Measurements from ENCODE around the gene CSTF2.
"Not testable (repeated sequence)": the region's sequence is repeated elsewhere in the genome, so short reads cannot be mapped to it uniquely, and the experiment has no call there.

Gene CSTF2, protein sequence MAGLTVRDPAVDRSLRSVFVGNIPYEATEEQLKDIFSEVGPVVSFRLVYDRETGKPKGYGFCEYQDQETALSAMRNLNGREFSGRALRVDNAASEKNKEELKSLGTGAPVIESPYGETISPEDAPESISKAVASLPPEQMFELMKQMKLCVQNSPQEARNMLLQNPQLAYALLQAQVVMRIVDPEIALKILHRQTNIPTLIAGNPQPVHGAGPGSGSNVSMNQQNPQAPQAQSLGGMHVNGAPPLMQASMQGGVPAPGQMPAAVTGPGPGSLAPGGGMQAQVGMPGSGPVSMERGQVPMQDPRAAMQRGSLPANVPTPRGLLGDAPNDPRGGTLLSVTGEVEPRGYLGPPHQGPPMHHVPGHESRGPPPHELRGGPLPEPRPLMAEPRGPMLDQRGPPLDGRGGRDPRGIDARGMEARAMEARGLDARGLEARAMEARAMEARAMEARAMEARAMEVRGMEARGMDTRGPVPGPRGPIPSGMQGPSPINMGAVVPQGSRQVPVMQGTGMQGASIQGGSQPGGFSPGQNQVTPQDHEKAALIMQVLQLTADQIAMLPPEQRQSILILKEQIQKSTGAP

DNA sequence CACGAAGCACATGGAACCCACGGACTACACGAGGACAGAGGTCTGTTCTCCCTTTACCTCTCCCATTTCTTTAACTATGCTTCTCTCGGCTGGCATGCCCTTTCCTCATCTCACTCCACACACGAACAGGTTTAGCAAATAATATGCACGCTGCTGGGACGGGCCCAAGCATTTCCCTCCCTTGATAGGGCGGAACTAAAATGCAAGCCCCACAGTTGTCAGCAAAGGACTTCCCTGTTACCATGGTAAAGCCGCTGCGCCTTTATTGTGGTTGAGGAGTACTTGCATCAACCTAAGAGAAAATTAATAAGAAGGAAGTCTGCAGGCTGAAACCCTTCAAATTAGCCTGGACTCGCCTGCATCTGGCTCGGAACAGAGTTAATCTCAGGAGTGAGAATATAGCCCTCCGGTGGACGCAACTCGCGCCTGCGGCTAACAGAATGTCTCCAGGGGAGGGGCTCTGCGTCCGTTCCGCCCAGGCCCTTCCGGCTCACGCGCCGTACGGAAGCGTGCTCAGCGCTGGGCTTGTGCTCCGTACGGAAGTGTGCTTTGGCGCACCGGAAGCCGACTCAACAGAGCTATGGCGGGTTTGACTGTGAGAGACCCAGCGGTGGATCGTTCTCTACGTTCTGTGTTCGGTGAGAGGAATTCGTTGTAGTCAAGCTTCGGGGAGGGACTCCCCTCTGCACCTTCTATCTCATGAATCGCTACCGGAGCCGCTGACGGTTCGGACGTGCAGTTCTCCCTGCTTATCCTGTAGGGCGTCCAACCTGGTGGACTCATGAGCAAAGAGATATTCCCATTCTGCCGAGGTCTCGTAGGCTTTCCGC is at the start of gene CSTF2:
CSTF2 (plus strand) TSS at position 555 of the 830 bp plus-strand sequence; CDS start at position 581, 26 bp downstream.
- peak; percentile 75 for DNase-seq

DNA sequence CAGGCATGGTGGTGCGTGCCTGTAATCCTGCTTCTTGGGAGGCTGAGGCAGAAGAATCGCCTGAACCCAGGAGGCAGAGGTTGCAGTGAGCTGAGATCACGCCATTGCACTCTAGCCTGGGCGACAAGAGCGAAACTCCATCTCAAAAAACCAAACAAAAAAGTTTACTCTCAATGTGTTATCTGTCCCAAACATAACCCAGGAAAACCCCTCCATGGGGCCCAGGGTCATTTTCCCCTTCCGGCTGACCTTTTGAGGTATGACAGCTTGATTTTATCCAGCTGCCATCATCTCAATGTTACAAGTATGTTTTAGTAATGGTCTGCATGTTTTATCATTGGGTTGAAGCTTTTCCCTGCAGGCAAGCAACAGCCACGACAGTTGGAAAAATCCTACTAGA is 23.8 kb upstream of the CSTF2 start:
- not testable (repeated sequence) for DNase-seq

DNA sequence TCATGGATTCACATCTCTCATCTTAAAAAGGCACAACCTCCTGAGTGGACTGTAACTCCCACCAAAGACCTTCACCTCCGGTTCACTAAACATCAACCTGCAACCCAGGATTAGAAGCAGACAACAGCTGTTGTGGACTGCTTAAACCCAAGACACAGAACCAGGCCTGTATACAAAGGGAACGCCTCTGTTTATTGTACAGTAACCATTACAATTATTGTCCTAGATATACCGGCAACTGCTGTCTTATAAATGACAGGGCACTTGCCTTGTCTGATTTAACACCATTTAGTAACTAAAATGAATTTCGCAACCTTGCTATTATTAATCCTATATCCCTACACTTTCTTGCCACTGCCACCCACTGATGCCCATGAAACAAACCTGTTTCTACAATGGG is 22.8 kb upstream of the CSTF2 start:
- DNase-seq, result no peak

DNA sequence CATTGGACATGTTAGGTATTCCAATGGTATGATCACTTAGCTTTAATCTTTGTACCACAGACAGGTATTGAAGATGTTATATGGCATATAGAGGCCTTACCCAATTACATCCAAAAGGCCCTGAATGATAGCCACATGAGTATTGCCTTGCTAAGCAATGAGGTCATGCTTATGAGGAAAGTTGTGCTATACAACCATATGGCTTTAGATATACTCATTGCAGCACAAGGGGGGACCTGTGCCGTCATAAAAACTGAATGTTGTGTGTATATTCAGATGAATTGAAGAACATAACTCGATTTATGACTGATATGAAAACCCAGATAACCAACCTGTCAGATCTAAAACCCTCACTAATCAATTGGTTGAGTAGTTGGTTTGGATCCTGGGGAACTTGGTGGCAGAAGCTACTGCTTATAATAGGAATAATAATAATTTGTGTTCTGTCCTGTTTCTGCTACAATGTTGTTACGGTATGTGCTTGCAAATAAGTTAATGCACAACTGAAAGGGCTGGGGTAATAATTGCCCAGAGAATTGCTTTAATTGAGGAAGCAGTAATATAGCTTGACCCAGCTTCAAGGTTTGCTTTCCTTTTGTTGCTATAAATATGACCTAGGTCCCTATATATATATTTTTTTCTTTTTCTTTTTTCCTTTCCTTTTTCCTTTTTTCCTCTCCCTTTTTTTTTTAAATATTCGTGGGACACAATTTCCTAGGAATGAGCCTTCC is 21.5 kb upstream of the CSTF2 start:
- DNase-seq, result no peak

DNA sequence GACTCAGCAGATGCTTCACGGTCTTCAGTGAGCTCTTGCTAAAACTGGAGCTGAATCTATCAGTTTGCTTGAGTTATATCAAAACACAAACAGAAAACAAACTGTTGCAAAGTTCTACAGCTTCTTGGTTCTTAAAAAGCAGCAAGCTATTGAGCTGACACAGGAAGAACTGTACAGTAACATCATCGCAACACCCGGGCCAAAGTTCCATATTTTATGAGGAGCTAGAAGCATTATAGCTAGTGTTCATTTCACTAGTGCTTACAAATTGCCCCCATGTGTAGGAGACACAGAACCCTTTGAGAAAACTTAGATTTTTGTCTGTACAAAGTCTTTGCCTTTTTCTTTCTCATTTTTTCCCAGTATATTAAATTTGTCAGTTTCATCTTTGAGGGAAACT is 17.3 kb upstream of the CSTF2 start:
- no peak for DNase-seq

GRCh38 chrX:100804780-100805179 is 15.4 kb upstream of the CSTF2 start:
- DNase-seq, result no peak

DNA sequence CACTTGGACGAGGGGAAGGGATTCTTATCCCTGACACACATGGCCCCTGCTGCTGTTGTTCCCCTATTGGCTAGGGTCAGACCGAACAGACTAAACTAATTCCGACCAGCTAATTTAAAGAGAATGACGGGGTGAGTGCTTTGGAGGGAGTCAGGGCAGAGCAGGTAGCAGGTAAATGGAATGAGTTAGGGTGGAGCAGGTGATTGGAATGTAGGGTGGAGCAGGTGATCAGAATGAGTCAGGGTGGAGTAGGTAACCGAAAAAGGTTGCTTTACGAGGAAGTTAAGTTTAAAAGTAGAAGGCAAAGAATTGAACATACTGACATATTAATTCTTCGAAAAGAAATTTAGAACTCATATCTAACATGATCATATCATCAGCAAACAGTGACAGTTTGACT is 11.9 kb upstream of the CSTF2 start:
- DNase-seq, result not testable (repeated sequence)

DNA sequence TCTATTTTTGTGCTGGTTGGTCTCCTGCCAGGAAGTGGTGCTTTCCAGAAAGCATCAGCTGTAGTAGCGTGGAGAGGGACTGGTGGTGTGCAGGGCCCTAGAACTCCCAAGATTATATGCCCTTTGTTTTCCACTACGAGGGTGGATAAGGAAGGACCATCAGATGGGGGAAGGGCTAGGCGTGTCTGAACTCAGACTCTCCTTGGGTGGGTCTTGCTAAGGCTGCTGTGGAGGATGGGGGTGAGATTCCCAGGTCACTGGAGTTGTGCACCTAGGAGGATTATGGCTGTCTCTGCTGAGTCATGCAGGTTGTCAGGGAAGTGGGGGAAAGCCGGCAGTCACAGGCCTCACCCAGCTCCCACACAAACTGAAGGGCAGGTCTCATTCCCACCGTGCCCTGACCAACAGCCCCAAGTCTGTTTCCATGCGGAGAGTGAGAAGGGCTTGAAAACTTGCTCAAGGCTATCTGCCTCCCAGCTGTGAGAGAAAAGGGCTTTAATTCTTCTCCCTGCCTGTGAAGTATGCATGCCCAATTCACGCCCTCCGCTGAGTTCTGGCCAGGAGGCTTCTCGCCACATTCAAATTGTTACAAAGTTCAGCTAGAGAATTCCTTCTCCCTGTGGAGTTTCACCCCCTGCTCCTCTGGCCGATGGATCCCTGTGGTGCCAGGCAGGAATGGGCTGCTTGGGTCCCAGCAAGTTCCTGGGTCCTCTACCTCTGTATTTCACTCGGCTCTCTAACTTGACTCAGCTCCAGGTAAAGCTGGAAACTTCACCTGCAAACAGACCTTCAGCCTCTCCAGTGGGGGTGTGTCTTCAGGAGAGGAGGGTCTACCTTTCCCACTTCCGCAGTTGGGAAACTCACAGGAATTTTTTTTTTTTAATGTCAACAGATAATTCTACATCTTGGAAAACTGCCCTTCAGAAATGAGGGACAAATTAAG is 7.7 kb upstream of the CSTF2 start:
- no peak for DNase-seq

DNA sequence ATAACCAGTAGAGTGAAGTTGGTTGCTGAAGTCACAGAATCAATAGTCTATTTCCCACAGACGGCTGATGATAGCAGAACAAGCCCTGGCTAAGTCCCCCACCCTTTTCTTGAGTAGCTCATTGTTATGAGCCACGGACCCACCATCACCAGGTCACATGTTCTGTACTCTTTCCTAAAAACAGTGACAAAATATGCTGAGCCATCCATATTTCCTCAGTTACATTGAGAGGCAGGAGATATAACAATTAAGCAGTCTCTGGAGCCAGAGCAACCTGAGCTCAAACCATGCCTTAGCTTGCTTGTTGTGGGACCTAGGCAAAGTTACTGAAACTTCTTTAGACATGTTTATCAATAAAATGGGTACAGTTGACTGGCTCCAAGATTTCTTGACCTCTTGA is 2.9 kb upstream of the CSTF2 start:
- no peak for DNase-seq

GRCh38 chrX:100819534-100819836 is 706 bp upstream of the CSTF2 start:
- DNase-seq, result no peak

- DNase-seq, result no peak
Measured at GRCh38 chrX:100829730-100830129, 9.5 kb downstream of the CSTF2 start.

GRCh38 chrX:100830143-100830542 is 10.0 kb downstream of the CSTF2 start:
- no peak for DNase-seq

GRCh38 chrX:100830547-100830946 is 10.4 kb downstream of the CSTF2 start:
- no peak for DNase-seq

GRCh38 chrX:100831219-100831946 is 11.2 kb downstream of the CSTF2 start:
- DNase-seq, result no peak

DNA sequence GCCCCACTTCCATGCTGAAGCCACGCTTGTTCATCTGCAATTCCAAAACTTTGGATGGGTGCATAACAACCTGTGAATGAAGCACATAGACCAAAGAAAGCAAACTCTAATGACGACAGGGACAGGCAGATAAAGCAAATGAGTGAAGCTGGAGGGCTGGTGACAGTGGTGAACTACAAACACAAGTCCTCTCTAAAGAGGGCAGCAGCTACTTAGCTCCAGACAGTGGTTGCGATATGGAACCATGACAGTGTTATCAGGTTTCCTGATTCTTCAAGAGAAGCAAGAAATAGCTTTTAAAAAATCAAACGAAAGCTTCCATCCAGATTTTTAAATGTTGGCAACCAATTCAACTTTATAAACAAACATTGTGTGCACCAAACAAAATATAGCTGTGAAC is 30.1 kb downstream of the CSTF2 start:
- no peak for DNase-seq

DNA sequence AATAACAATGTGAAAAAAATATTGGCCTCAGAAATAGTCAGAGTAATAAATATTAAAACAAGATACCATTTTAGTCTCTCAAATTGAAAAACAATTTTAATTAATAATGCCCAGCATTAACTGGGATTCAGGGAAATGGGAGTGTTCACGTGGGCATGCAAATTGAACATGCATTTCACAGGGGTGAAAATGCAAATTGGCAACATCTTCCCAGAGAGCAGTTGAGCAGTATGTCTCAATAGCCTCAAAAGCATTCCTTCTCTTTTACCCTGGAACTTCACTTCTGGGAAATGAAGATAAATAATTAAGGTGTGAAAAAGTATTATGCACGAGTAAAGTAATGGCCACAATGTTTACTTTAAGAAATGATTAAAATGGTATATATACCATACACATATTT is 32.6 kb downstream of the CSTF2 start:
- no peak for DNase-seq

DNA sequence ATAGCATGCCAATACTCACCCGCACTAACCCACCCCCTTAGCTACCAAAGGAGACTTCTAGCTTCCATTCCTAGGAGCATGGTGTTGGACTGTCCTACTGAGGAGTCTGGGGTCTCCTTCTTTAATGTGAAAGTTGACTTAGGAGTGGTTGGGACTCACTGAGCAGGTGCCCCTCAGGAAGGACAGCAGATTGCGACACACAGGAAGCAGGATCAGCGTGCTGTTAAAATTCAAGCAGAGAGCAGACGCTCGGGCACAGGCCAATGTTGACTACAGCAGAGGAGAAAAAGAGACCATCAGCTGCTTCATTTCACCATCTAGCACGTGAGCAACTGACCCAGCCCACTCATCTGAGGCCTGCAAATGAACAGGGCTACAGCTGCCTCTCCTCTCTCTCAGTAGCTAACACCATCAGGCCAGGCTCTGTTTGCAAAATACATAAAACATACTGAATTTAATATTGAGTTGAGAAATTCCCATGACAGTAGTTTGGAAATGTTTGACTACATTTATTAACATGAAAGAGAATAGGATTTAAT is 43.2 kb downstream of the CSTF2 start:
- no peak for DNase-seq

DNA sequence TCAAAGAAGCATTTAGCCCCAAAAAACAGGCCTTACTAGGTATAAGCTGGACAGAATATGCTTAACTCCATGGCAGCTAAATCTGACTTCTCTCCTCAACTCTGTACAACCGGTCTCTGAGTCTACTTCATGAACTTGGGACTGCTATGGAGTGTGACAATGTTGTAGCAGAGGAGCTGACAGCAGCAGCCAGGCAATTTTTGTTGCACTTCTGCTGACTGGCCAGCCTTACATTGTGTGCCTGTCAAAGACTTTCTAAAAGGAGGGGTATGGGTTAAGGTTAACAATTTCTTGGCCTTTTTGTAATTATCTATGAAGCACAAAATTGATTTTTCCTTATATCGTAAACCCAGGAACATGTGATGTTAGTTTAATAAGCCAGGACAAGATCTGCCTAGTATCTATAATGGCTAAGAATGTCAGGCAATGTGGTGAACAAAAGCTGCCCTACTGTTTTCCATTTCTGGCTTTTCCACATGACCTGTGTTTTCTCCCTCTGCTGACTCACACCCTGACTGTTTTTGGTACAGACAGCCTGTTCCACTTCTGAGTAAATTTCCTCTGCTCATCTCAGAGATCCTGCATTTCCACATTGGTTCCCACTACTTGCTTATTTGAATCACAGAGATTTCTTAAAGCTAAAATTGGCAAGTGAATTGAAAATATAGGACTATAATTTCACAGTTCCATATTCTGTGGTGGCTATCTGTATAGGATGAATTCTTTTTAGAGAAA is 44.6 kb downstream of the CSTF2 start:
- no peak for DNase-seq

DNA sequence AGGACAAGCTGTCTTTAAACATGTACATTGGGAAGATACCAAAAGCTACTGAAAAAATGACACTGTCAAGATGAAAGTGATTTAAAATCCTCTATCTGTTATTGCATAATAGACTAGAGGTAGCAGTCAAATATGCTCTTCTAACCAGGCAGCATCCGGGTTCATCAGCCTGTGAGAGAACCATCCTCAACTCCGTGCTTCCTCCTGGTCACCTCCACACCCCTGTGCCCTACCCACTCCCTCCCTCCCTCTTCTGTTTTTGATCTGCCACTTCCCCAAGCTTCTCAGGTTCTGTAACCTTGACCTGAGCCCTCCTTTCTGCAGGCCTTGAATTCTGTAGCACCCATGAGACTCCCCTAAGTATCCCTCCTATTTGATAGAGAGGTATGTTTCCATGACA is 48.1 kb downstream of the CSTF2 start:
- no peak for DNase-seq

- no peak for DNase-seq
Measured at GRCh38 chrX:100870527-100870926, 50.3 kb downstream of the CSTF2 start.
